ENCODE results near the gene MRPL53.

DNA sequence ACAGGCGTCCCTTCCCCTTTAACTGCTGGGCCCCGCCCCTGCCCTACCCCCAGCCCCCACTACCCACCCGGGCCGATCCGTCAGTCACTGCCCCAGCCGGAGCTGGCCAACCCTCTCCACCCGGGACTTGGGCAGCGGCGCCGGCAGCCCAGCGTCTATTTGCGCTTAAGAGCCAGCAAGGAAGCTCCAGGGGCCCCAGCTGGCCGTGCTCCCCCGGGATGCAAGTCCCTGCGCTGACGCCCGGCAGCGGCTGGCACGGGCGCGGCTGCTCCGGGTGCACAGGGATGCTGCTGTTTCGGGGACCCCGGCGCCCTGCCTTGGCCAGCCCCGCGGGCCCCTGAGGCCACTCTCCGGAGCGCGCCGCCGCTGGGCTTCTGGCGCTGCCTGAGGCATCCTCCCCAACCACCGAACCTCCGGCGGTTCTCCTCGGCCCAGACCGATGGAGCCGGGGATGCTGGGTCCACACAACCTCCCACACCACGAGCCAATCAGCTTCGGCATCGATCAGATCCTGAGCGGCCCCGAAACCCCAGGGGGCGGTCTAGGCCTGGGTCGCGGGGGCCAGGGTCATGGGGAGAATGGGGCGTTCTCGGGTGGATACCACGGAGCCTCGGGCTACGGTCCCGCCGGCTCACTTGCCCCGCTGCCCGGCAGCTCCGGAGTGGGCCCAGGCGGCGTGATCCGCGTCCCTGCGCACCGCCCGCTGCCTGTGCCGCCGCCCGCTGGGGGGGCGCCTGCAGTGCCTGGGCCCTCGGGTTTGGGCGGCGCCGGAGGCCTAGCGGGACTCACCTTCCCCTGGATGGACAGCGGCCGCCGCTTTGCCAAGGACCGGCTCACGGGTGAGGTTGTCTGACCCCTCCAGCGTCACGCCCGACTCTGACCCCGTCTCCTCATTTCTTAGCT is 42.1 kb upstream of the MRPL53 start, which contains the start of gene TLX2:
- TF ChIP-seq, protein P1, sequence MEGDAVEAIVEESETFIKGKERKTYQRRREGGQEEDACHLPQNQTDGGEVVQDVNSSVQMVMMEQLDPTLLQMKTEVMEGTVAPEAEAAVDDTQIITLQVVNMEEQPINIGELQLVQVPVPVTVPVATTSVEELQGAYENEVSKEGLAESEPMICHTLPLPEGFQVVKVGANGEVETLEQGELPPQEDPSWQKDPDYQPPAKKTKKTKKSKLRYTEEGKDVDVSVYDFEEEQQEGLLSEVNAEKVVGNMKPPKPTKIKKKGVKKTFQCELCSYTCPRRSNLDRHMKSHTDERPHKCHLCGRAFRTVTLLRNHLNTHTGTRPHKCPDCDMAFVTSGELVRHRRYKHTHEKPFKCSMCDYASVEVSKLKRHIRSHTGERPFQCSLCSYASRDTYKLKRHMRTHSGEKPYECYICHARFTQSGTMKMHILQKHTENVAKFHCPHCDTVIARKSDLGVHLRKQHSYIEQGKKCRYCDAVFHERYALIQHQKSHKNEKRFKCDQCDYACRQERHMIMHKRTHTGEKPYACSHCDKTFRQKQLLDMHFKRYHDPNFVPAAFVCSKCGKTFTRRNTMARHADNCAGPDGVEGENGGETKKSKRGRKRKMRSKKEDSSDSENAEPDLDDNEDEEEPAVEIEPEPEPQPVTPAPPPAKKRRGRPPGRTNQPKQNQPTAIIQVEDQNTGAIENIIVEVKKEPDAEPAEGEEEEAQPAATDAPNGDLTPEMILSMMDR (IDR thresholded peaks at IDR 0.05), result no peak
- TF ChIP-seq POLR2A (IDR thresholded peaks at IDR 0.05) (no peak), POLR2AphosphoS5 (IDR thresholded peaks at IDR 0.05) (no peak)
